K562 treated with DMSO at 1 percent for 4 hours (cell line): ENCODE measurements around the gene KLRD1. TPM values are rescaled to one million over a fixed set of nuclear protein-coding genes. Genes with fewer than 3 reads are reported as not detected.

Experiments
- total RNA-seq: library from RNA; unstranded; fragments of 300-600 nt; gene quantifications from 2 replicates; pipeline ENCODE4 v1.2.3, GENCODE V29; 2022; ENCODE audit not compliant: insufficient read depth

The KLRD1 gene, protein sequence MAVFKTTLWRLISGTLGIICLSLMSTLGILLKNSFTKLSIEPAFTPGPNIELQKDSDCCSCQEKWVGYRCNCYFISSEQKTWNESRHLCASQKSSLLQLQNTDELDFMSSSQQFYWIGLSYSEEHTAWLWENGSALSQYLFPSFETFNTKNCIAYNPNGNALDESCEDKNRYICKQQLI
- not detected in 2 replicates for total RNA-seq

DNA sequence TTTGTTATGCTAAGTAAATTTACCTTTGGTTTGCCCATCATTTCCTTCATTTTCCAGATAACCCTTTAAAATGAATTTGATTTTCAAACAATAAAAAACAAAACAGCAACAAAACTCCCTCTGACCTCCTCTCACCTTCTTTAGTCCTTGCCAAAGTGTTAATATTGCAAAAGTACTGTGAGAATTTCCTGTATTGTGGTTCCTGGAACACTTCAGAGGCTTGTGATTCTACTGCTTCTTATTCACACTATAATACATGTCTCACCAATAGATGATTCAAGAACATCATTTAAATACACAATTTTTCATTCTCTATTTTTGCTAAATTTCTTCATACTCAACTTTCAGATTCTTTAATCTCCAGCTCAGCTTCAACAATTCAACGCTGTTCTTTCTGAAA is at the start of gene KLRD1:
KLRD1 (plus strand) TSS at position 241 of the 400 bp plus-strand sequence. CDS start 208 bp downstream, outside the sequence.

Other genes starting within 250 kb of the KLRD1 start
- gene CLEC1A, start 208.9 kb upstream of the KLRD1 start, total RNA-seq: not detected in 2 replicates
- gene CLEC7A, start 177.7 kb upstream of the KLRD1 start, total RNA-seq: not detected in 2 replicates
- not detected in 2 replicates for gene OLR1, start 135.7 kb upstream of the KLRD1 start, total RNA-seq
- not detected in 2 replicates for gene TMEM52B, start 128.8 kb upstream of the KLRD1 start, total RNA-seq
- 15.1 and 20.4 TPM in 2 replicates for gene GABARAPL1, start 95.0 kb upstream of the KLRD1 start, total RNA-seq
- gene KLRK1, start 82.2 kb downstream of the KLRD1 start, total RNA-seq: not detected in 2 replicates
- gene KLRC4, start 101.9 kb downstream of the KLRD1 start, total RNA-seq: not detected in 2 replicates
- not detected in 2 replicates for gene KLRC3, start 112.7 kb downstream of the KLRD1 start, total RNA-seq
- gene KLRC2, start 128.1 kb downstream of the KLRD1 start, total RNA-seq: not detected in 2 replicates
- not detected in 2 replicates for gene KLRC1, start 145.5 kb downstream of the KLRD1 start, total RNA-seq
- 0.97 TPM in 1 of 2 replicates, not detected in the other for gene EIF2S3B, start 198.0 kb downstream of the KLRD1 start, total RNA-seq